Measurements from ENCODE around the gene RPS25. TPM values are rescaled to one million over a fixed set of nuclear protein-coding genes. Genes with fewer than 3 reads are reported as not detected.

Gene RPS25
- total and polyA plus RNA-seq, 12 donors: 743 to 1,607 (median 838) TPM

DNA sequence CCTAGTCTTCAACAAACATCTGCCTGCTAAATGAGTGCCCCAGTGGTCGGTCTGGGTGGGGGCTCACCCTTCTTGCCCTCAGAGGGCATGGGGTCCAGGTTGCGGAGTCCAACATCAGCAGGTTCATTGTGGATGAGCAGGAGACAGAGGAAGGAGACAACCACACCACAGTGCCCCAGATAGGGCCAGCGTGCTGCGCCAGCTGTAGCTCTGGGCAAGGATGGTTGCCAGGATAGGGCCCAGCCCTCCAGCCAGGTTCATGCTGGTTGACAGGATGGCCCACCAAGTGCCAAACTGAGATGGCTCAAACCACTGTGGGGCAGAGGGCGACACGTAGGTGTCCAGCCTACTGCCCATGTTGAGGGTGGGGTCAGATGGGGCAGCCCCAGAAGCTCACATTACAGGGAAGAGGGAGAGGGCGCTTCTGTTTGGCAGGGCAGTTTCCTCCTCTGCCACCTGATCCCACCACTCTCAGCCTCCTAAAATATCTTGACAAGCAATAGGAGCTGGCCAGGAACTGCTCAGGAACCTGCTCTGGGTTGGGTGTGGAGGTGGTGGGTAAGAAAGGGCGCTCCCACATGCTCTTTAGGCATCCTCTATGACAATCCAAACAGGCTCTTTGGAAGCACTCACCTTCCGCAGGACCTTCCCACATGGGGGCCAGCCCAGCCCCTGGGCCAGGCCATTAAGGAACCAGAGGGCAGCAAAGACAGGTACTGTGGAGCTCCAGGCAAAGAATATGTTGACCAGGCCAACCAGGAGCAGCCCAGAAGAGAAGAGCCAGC lies 9.6 kb upstream of the RPS25 start:
- TF ChIP-seq CTCF (IDR thresholded peaks at IDR 0.05): no peak
- no peak for ATAC-seq
- H3K4me3 ChIP-seq: no peak overlapping the region

GRCh38 chr11:119026970-119027369 lies 8.8 kb upstream of the RPS25 start:
- intact Hi-C loops (cut with DNase I): no loop called here
- no peak for TF ChIP-seq CTCF (IDR thresholded peaks at IDR 0.05)
- Histone ChIP-seq H3K27me3 (no peaks in the 10 kb centered on the region), H3K9me3 (no peaks in the 10 kb centered on the region), H3K36me3 (peaks cover 0 to 60% (median 18%) of the 10 kb centered on the region in 9 donors), H3K4me3 (no peak overlapping the region), H3K4me1 (peaks cover 13 to 49% (median 39%) of the 10 kb centered on the region in 9 donors), H3K27ac (no peak overlapping the region)
- ATAC-seq (no peak), DNase-seq (no peak)
- WGBS, 2 donors: 96 to 98% methylated on average over 2 of the region's 2 CpGs

More for the DNA sequence above, 9.6 kb upstream of the RPS25 start:
- Histone ChIP-seq H3K27me3 (no peaks in the 10 kb centered on the region), H3K36me3 (peaks cover 0 to 52% (median 11%) of the 10 kb centered on the region in 9 donors), H3K4me1 (peaks cover 13 to 49% (median 39%) of the 10 kb centered on the region in 9 donors), H3K27ac (no peak overlapping the region), H3K9me3 (no peaks in the 10 kb centered on the region)
- 94 to 98% methylated on average over 9 of the region's 9 CpGs for WGBS, 2 donors
- intact Hi-C loops (cut with DNase I): no loop called here
- DNase-seq: no peak

DNA sequence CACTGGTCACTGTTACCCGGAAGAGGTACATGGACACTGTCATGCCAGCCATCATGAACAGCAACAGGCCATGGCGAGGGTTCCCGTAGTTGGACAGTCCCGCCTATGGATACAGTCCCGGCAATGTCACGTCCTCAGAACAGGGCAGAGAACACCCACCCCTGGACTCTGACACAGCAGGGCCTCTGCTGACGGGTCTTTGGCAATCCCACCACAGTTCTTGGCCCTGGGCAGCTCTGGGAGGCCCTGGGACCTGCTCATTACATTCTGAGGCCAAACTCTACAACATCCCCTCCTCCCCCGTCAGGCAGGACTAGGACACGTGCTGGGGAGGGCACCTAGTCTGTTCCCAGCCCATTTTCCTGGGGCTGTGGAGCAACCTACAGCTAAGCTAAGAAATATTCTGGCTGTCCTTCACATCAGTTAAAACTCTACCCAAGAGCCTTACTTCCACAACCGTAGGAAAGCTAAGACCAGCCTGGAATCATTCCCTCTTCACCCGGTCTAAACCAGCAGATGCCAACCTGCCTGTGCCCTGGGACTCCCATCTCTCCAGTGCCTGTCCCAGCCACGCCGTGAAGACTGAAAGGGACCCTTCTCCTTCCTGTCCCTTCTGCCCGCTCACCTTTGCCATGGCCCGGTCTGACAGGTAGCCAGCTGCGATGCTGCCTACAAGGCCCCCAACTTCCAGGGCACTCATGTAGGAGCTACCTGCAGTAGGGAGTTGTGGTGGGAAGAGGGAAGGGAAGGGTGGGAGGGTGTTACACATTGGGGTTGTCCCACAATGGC lies 8.0 kb upstream of the RPS25 start:
- Histone ChIP-seq H3K27me3 (no peaks in the 10 kb centered on the region), H3K4me1 (peaks cover 13 to 53% (median 41%) of the 10 kb centered on the region in 9 donors), H3K36me3 (peaks cover 0 to 68% (median 25%) of the 10 kb centered on the region in 9 donors), H3K27ac (peak overlapping the region in 2 of 10 donors; percentile 57 to 87), H3K9me3 (no peaks in the 10 kb centered on the region), H3K4me3 (no peak overlapping the region)
- intact Hi-C loops (cut with DNase I): no loop called here
- ATAC-seq: no peak
- WGBS, 2 donors: 86 to 87% methylated on average over 16 of the region's 16 CpGs
- DNase-seq: no peak
- TF ChIP-seq CTCF (IDR thresholded peaks at IDR 0.05): no peak

- H3K4me1 ChIP-seq: peaks cover 13 to 56% (median 43%) of the 10 kb centered on the region in 9 donors
- WGBS, 2 donors: 88 to 91% methylated on average over 5 of the region's 5 CpGs
- DNase-seq (no peak), ATAC-seq (no peak)
- H3K36me3 ChIP-seq: peaks cover 0 to 74% (median 25%) of the 10 kb centered on the region in 9 donors
- H3K4me3 ChIP-seq: no peak overlapping the region
- H3K27me3 ChIP-seq: no peaks in the 10 kb centered on the region
- H3K27ac ChIP-seq: peak overlapping the region in 4 of 10 donors; percentile 57 to 87 (median 66)
- intact Hi-C loops (cut with DNase I): no loop called here
- no peaks in the 10 kb centered on the region for H3K9me3 ChIP-seq
- no peak for TF ChIP-seq CTCF (IDR thresholded peaks at IDR 0.05)
Observed at GRCh38 chr11:119025541-119025940, 7.4 kb upstream of the RPS25 start.

Data from heart right ventricle (tissue), 16 donors.